ENCODE results near the gene MLLT6. TPM values are rescaled to one million over a fixed set of nuclear protein-coding genes. Genes with fewer than 3 reads are reported as not detected.

Gene MLLT6
- total and polyA plus RNA-seq, 2 of the 13 experiments (the other 11 are each of a cell fraction or from before 2014, with no cell fraction given) = 50.7 to 69.5 TPM

DNA sequence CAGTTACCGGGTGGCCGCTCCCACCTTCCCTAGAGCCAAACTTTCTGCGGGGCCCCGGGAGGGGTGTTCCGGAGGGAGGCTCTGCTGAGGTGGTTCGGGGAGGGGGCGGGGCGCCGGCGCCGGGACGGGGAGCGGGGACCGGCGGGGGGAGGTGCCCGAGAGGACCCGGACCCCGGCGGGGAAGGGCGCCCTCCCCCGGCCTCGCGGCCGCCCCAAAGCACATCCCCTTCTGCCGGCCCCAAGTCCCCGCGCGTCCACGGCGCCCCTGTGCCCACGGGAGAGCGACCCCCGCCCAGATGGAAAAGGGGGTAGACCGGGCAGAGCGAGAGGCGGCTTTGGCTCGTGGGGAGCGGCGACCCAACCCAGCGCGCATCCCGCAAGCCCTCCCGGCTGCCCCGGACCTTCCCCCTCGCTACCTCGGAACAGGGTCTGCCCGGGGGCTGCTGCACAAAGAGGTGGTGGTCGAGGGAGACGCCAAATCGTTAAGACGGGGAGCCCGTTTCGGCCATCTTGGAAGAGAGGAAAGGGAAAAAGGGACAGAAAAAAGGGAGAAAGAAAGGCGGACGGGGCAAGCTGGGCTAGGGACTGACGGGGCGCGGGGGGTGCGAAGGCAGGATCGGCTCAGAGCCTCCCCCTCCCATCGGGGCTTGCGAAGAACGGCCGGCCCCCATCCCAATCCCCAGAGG, 42.5 kb downstream of the MLLT6 start (continued):
- TF ChIP-seq SNAPC4 (CRISPR knock-in tag; IDR thresholded peaks at IDR 0.05) = no peak
- no peak for TF ChIP-seq HDAC6 (IDR thresholded peaks at IDR 0.05; ENCODE audit: low read depth, low read length)
- TF ChIP-seq, protein P1, sequence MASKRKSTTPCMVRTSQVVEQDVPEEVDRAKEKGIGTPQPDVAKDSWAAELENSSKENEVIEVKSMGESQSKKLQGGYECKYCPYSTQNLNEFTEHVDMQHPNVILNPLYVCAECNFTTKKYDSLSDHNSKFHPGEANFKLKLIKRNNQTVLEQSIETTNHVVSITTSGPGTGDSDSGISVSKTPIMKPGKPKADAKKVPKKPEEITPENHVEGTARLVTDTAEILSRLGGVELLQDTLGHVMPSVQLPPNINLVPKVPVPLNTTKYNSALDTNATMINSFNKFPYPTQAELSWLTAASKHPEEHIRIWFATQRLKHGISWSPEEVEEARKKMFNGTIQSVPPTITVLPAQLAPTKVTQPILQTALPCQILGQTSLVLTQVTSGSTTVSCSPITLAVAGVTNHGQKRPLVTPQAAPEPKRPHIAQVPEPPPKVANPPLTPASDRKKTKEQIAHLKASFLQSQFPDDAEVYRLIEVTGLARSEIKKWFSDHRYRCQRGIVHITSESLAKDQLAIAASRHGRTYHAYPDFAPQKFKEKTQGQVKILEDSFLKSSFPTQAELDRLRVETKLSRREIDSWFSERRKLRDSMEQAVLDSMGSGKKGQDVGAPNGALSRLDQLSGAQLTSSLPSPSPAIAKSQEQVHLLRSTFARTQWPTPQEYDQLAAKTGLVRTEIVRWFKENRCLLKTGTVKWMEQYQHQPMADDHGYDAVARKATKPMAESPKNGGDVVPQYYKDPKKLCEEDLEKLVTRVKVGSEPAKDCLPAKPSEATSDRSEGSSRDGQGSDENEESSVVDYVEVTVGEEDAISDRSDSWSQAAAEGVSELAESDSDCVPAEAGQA (IDR thresholded peaks at IDR 0.05; ENCODE audit: low read depth) = no peak
- TF ChIP-seq, protein P1 (CRISPR knock-in tag; IDR thresholded peaks at IDR 0.05; ENCODE audit: borderline replicate concordance) = no peak
- peak; percentile 68; the same call in 1 of the 2 replicates for TF ChIP-seq ZNF768 (CRISPR knock-in tag; IDR thresholded peaks at IDR 0.05)
- TF ChIP-seq, protein P2, sequence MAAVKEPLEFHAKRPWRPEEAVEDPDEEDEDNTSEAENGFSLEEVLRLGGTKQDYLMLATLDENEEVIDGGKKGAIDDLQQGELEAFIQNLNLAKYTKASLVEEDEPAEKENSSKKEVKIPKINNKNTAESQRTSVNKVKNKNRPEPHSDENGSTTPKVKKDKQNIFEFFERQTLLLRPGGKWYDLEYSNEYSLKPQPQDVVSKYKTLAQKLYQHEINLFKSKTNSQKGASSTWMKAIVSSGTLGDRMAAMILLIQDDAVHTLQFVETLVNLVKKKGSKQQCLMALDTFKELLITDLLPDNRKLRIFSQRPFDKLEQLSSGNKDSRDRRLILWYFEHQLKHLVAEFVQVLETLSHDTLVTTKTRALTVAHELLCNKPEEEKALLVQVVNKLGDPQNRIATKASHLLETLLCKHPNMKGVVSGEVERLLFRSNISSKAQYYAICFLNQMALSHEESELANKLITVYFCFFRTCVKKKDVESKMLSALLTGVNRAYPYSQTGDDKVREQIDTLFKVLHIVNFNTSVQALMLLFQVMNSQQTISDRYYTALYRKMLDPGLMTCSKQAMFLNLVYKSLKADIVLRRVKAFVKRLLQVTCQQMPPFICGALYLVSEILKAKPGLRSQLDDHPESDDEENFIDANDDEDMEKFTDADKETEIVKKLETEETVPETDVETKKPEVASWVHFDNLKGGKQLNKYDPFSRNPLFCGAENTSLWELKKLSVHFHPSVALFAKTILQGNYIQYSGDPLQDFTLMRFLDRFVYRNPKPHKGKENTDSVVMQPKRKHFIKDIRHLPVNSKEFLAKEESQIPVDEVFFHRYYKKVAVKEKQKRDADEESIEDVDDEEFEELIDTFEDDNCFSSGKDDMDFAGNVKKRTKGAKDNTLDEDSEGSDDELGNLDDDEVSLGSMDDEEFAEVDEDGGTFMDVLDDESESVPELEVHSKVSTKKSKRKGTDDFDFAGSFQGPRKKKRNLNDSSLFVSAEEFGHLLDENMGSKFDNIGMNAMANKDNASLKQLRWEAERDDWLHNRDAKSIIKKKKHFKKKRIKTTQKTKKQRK (IDR thresholded peaks at IDR 0.05; ENCODE audit: low read length) = no peak
- no peak for TF ChIP-seq RORA (CRISPR knock-in tag; IDR thresholded peaks at IDR 0.05)
- TF ChIP-seq ZNF207 (IDR thresholded peaks at IDR 0.05; ENCODE audit: borderline replicate concordance) = no peak
- peak; percentile 25; the same call in 1 of the 2 replicates for TF ChIP-seq ZNF274 (CRISPR knock-in tag; IDR thresholded peaks at IDR 0.05)
- TF ChIP-seq ATAD3A (CRISPR knock-in tag; IDR thresholded peaks at IDR 0.05) = no peak
- TF ChIP-seq FOXO4 (CRISPR knock-in tag; conservative IDR thresholded peaks at IDR 0.05) = no peak
- TF ChIP-seq HDAC1 (CRISPR knock-in tag; IDR thresholded peaks at IDR 0.05) = peak; percentile 68; the same call in 1 of the 2 replicates
- no peak for TF ChIP-seq SP140L (CRISPR knock-in tag; IDR thresholded peaks at IDR 0.05; ENCODE audit: borderline replicate concordance)

Data from HepG2 (cell line).